Testis (tissue), 3 donors: ENCODE data around the gene ANO1. TPM values are rescaled to one million over a fixed set of nuclear protein-coding genes. Genes with fewer than 3 reads are reported as not detected.

Source experiments
- DNase-seq: peaks from one replicate; pipeline ENCODE4 v3.0.0-alpha.2; 2019
- H3K27ac ChIP-seq, 2 donors: fragments of 200-600 bp; sonication (generic); one replicate each; pipeline ENCODE4 v1.5.1; 2019
- H3K27me3 ChIP-seq: fragments of 200-600 bp; sonication (generic); one replicate; pipeline ENCODE4 v1.5.1; 2019
- H3K36me3 ChIP-seq: fragments of 200-600 bp; sonication (generic); one replicate; pipeline ENCODE4 v1.5.1; 2017; ENCODE audit warnings: low read depth; ENCODE audit errors: missing control alignments
- H3K4me1 ChIP-seq: fragments of 200-600 bp; sonication (generic); one replicate; pipeline ENCODE4 v1.5.1; 2019
- H3K4me3 ChIP-seq, 2 donors: fragments of 200-600 bp; sonication (generic); one replicate each; pipeline ENCODE4 v1.5.1; 2017 to 2019
- H3K9me3 ChIP-seq: fragments of 200-600 bp; sonication (generic); one replicate; pipeline ENCODE4 v1.5.1; 2017
- CTCF ChIP-seq, 3 experiments: fragments of 450-650 bp in 2 of 3; fragments of 200-600 bp in 1 of 3; sonication (generic) in 1 of 3; IDR thresholded peaks; one replicate each; pipeline ENCODE4 v1.5.1; 2016 to 2019; ENCODE audit warnings: antibody characterized with exemption in 3 of 3, mild to moderate bottlenecking in 2 of 3, moderate library complexity in 1 of 3
- POLR2A ChIP-seq: fragments of 450-650 bp; IDR thresholded peaks from one replicate; pipeline ENCODE4 v1.6.1; 2017; ENCODE audit warnings: antibody characterized with exemption, mild to moderate bottlenecking, moderate library complexity
- WGBS, 2 donors: methylation state at CpG; one replicate each; pipeline ENCODE4 v1.1.5; 2018; 5-methylcytosine and 5-hydroxymethylcytosine counted together
- intact Hi-C: fragments of 100-400 bp; cut with DNase I; formaldehyde crosslinking; loops from one replicate; pipeline ENCODE4 v1.15.1; 2023; ENCODE audit warnings: low total_unique reads
- polyA plus RNA-seq: library from polyadenylated mRNA; stranded (reverse); fragments of 350-450 nt; fragmentation: Illumina TruSeq; extraction: RNeasy Lipid Tissue Mini Kit (QIAGEN cat#74804); gene quantifications from one replicate; pipeline ENCODE4 v1.2.3, GENCODE V29; 2014; ENCODE audit warnings: low read depth, low replicate concordance; ENCODE audit not compliant: insufficient read depth
- total RNA-seq, 2 donors: library from RNA; depleted of rRNA; stranded (reverse); fragments of >200 nt; gene quantifications; one replicate each; pipeline ENCODE4 v1.2.3, GENCODE V29; 2016

The ANO1 gene
- total and polyA plus RNA-seq, 3 donors from 2014 or later, result 10.3 to 42.7 (median 25.4) TPM

DNA sequence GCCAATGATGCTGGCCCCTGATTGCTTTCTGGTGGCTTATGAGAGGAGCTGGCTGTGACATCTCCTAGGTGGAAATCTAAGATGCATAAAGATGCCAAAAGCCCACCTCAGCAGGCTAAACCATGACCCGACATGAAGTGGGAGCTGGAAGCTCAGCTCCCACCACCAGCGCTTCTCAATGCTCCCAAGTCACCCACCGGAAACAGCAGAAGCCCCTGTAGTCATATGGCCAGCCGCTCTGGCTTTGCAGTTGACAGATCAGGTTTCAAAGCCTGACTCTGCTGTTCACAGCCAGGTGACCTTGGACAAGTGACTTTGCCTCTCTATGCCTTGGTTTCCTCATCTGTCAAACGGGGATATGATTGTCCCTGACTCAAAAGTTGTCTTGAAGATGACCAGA lies 29.1 kb upstream of the ANO1 start:
- intact Hi-C loops, result no loop called here
- TF ChIP-seq POLR2A, result no peak
- no peak for TF ChIP-seq CTCF (IDR thresholded peaks at IDR 0.05)
- no peak overlapping the region for H3K4me3 ChIP-seq
- no peaks in the 10 kb centered on the region for H3K36me3 ChIP-seq
- H3K27me3 ChIP-seq, result no peaks in the 10 kb centered on the region
- no peak overlapping the region for H3K27ac ChIP-seq
- DNase-seq, result no peak
- 85 to 86% methylated on average over 4 to 5 of the region's 5 CpGs for WGBS, 2 donors
- no peaks in the 10 kb centered on the region for H3K9me3 ChIP-seq
- no peaks in the 10 kb centered on the region for H3K4me1 ChIP-seq

GRCh38 chr11:70050243-70050642 lies 27.9 kb upstream of the ANO1 start:
- Histone ChIP-seq H3K27me3 (no peaks in the 10 kb centered on the region), H3K4me1 (no peaks in the 10 kb centered on the region), H3K27ac (no peak overlapping the region), H3K4me3 (no peak overlapping the region), H3K9me3 (no peaks in the 10 kb centered on the region), H3K36me3 (no peaks in the 10 kb centered on the region)
- WGBS, 2 donors, result 77 to 78% methylated on average over 6 to 7 of the region's 7 CpGs
- no peak for TF ChIP-seq POLR2A
- TF ChIP-seq CTCF (IDR thresholded peaks at IDR 0.05), result no peak
- DNase-seq, result no peak
- intact Hi-C loops, result no loop called here

- Histone ChIP-seq H3K4me1 (no peaks in the 10 kb centered on the region), H3K27ac (no peak overlapping the region), H3K36me3 (no peaks in the 10 kb centered on the region), H3K4me3 (no peak overlapping the region), H3K27me3 (no peaks in the 10 kb centered on the region), H3K9me3 (no peaks in the 10 kb centered on the region)
- TF ChIP-seq POLR2A (no peak), CTCF (IDR thresholded peaks at IDR 0.05) (no peak)
- no peak for DNase-seq
- intact Hi-C loops, result no loop called here
- 82 to 86% methylated on average over 3 of the region's 3 CpGs for WGBS, 2 donors
Observed at GRCh38 chr11:70054004-70054403, 24.1 kb upstream of the ANO1 start.

DNA sequence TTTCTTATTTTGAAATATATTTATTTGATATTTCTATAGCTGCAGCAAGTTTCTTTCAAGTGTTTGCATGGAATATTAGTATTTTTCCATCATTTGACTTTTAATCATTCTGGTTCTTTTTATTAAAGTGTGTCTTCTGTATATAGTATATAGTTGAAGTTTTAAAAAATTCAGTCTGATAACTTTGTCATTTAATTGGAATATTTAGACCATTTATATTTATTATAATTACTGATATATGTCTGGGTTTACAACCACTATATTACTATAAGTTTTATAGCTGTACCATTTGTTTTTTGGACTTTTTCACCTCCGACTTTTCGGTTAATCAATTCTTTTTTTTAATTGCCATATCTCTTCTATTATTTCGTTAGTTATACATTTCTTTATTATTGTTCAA lies 22.7 kb upstream of the ANO1 start:
- DNase-seq, result no peak
- Histone ChIP-seq H3K9me3 (no peaks in the 10 kb centered on the region), H3K36me3 (no peaks in the 10 kb centered on the region), H3K27ac (no peak overlapping the region), H3K4me3 (no peak overlapping the region), H3K27me3 (no peaks in the 10 kb centered on the region), H3K4me1 (no peaks in the 10 kb centered on the region)
- intact Hi-C loops, result no loop called here
- WGBS, 2 donors, result 67 to 95% methylated on average over 3 of the region's 3 CpGs
- TF ChIP-seq CTCF (IDR thresholded peaks at IDR 0.05), result no peak
- TF ChIP-seq POLR2A, result no peak

- WGBS, 2 donors, result 52 to 62% methylated on average over 3 of the region's 3 CpGs
Observed at GRCh38 chr11:70057080-70057479, 21.0 kb upstream of the ANO1 start.

More at GRCh38 chr11:70057080-70057479, 21.0 kb upstream of the ANO1 start:
- no peak overlapping the region for H3K4me3 ChIP-seq
- no peaks in the 10 kb centered on the region for H3K27me3 ChIP-seq
- H3K36me3 ChIP-seq, result no peaks in the 10 kb centered on the region
- no peaks in the 10 kb centered on the region for H3K4me1 ChIP-seq
- no peak overlapping the region for H3K27ac ChIP-seq
- TF ChIP-seq CTCF (IDR thresholded peaks at IDR 0.05) (no peak), POLR2A (no peak)
- no peaks in the 10 kb centered on the region for H3K9me3 ChIP-seq
- intact Hi-C loops, result no loop called here
- no peak for DNase-seq
